Measurements from ENCODE around the gene RCL1.

GRCh38 chr9:4787876-4788275 lies 4.9 kb upstream of the RCL1 start:
- TF ChIP-seq CTCF (IDR thresholded peaks at IDR 0.05; ENCODE audit: low read length): no peak
- TF ChIP-seq EZH2 (optimal IDR thresholded peaks at IDR 0.05; ENCODE audit: low read depth, low read length): no peak
- no peak for TF ChIP-seq EZH2phosphoT487 (IDR thresholded peaks at IDR 0.05; ENCODE audit: low read length)
